BLaER1 treated with 17β-estradiol and CSF1 and Interleukin-3, amounts not matched to agents 10 nM and 100 nM (cell line): Measurements from ENCODE around the gene PRRX2.

Experiments used
- H3K27ac ChIP-seq, 11 experiments: shearing (Covaris generic); formaldehyde crosslinking; 2 replicates each; pipeline ENCODE4 v1.8.1; 2022
- H3K27me3 ChIP-seq, 11 experiments: shearing (Covaris generic); formaldehyde crosslinking; 2 replicates each; pipeline ENCODE4 v1.8.1; 2022
- H3K36me3 ChIP-seq, 11 experiments: shearing (Covaris generic); formaldehyde crosslinking; 2 replicates each; pipeline ENCODE4 v1.8.1; 2022
- H3K4me1 ChIP-seq, 10 experiments: shearing (Covaris generic); formaldehyde crosslinking; 2 replicates each; pipeline ENCODE4 v1.8.1; 2022
- H3K4me2 ChIP-seq, 11 experiments: shearing (Covaris generic); formaldehyde crosslinking; 2 replicates each; pipeline ENCODE4 v1.8.1; 2022
- H3K4me3 ChIP-seq, 10 experiments: shearing (Covaris generic); formaldehyde crosslinking; 2 replicates each; pipeline ENCODE4 v1.8.1; 2022
- H3K9ac ChIP-seq, 11 experiments: shearing (Covaris generic); formaldehyde crosslinking; 2 replicates each; pipeline ENCODE4 v1.8.1; 2022
- H3K9me3 ChIP-seq, 11 experiments: shearing (Covaris generic); formaldehyde crosslinking; replicated peaks in 1 of 11; 2 replicates each; pipeline ENCODE4 v1.8.1; 2022
- H4K20me1 ChIP-seq, 11 experiments: shearing (Covaris generic); formaldehyde crosslinking; 2 replicates each; pipeline ENCODE4 v1.8.1; 2022
- Cebpa-rat ChIP-seq, 11 experiments: shearing (Covaris generic); IDR thresholded peaks; 2 replicates each; pipeline ENCODE4 v1.8.1; 2022

Gene PRRX2

GRCh38 chr9:129695870-129696269 is 30.4 kb downstream of the PRRX2 start:
- Histone ChIP-seq H3K9me3 (peaks cover 0 to 5% (median 0%) of the 10 kb centered on the region in 11 experiments; a peak in 1 of 22 replicates), H3K27ac (no peak overlapping the region), H3K9ac (no peak overlapping the region), H3K4me2 (no peak overlapping the region), H4K20me1 (peaks cover 0 to 13% (median 0%) of the 10 kb centered on the region in 11 experiments; a peak in 4 of 22 replicates), H3K27me3 (peaks cover 59 to 71% (median 67%) of the 10 kb centered on the region in 11 experiments), H3K4me3 (no peak overlapping the region), H3K36me3 (no peaks in the 10 kb centered on the region), H3K4me1 (peaks cover 0 to 13% (median 7%) of the 10 kb centered on the region in 10 experiments; a peak in 13 of 20 replicates)
- no peak for TF ChIP-seq Cebpa-rat (IDR thresholded peaks at IDR 0.05)

- H4K20me1 ChIP-seq, result peaks cover 0 to 13% (median 0%) of the 10 kb centered on the region in 11 experiments; a peak in 4 of 22 replicates
- peaks cover 0 to 20% (median 7%) of the 10 kb centered on the region in 10 experiments; a peak in 13 of 20 replicates for H3K4me1 ChIP-seq
- no peaks in the 10 kb centered on the region for H3K36me3 ChIP-seq
- TF ChIP-seq Cebpa-rat (IDR thresholded peaks at IDR 0.05), result no peak
- peak overlapping the region in 4 of 10 experiments; percentile 9 to 44 (median 37); a peak in 6 of 20 replicates for H3K4me3 ChIP-seq
- no peak overlapping the region for H3K27ac ChIP-seq
- peaks cover 0 to 5% (median 0%) of the 10 kb centered on the region in 11 experiments; a peak in 1 of 22 replicates for H3K9me3 ChIP-seq
- peaks cover 59 to 71% (median 67%) of the 10 kb centered on the region in 11 experiments for H3K27me3 ChIP-seq
- H3K9ac ChIP-seq, result peak overlapping the region in 1 of 11 experiments; percentile 25; a peak in 1 of 22 replicates
- H3K4me2 ChIP-seq, result peak overlapping the region in 8 of 11 experiments; percentile 12 to 74 (median 51); a peak in 13 of 22 replicates
Measured at GRCh38 chr9:129696944-129697655, 31.7 kb downstream of the PRRX2 start.

GRCh38 chr9:129697656-129698253 is 32.3 kb downstream of the PRRX2 start:
- H3K36me3 ChIP-seq, result no peaks in the 10 kb centered on the region
- H3K9me3 ChIP-seq, result 0 out of 22 replicates have a peak, but pooled peaks cover 0 to 1% (median 0%) of the 10 kb centered on the region in 11 experiments
- H3K27ac ChIP-seq, result no peak overlapping the region
- peaks cover 0 to 27% (median 9%) of the 10 kb centered on the region in 10 experiments; a peak in 14 of 20 replicates for H3K4me1 ChIP-seq
- peak overlapping the region in 4 of 10 experiments; percentile 9 to 44 (median 37); a peak in 5 of 20 replicates for H3K4me3 ChIP-seq
- peaks cover 59 to 71% (median 67%) of the 10 kb centered on the region in 11 experiments for H3K27me3 ChIP-seq
- TF ChIP-seq Cebpa-rat (IDR thresholded peaks at IDR 0.05), result no peak
- peak overlapping the region in 1 of 11 experiments; percentile 25; a peak in 1 of 22 replicates for H3K9ac ChIP-seq
- peaks cover 0 to 13% (median 0%) of the 10 kb centered on the region in 11 experiments; a peak in 4 of 22 replicates for H4K20me1 ChIP-seq
- H3K4me2 ChIP-seq, result peak overlapping the region in 8 of 11 experiments; percentile 12 to 74 (median 51); a peak in 13 of 22 replicates

- Histone ChIP-seq H3K4me1 (peaks cover 0 to 32% (median 11%) of the 10 kb centered on the region in 10 experiments; a peak in 14 of 20 replicates), H3K36me3 (no peaks in the 10 kb centered on the region), H3K9me3 (no peaks in the 10 kb centered on the region), H3K27ac (no peak overlapping the region), H3K27me3 (peaks cover 59 to 71% (median 67%) of the 10 kb centered on the region in 11 experiments), H4K20me1 (peaks cover 0 to 13% (median 0%) of the 10 kb centered on the region in 11 experiments; a peak in 4 of 22 replicates), H3K4me3 (no peak overlapping the region), H3K4me2 (no peak overlapping the region), H3K9ac (no peak overlapping the region)
- TF ChIP-seq Cebpa-rat (IDR thresholded peaks at IDR 0.05), result no peak
Measured at GRCh38 chr9:129698254-129698757, 32.9 kb downstream of the PRRX2 start.

- Histone ChIP-seq H3K9me3 (no peaks in the 10 kb centered on the region), H3K4me2 (no peak overlapping the region), H3K27me3 (peaks cover 36 to 50% (median 43%) of the 10 kb centered on the region in 11 experiments), H3K4me3 (no peak overlapping the region), H3K9ac (no peak overlapping the region), H3K36me3 (no peaks in the 10 kb centered on the region), H3K27ac (no peak overlapping the region), H4K20me1 (peaks cover 0 to 13% (median 0%) of the 10 kb centered on the region in 11 experiments; a peak in 3 of 22 replicates), H3K4me1 (peaks cover 0 to 28% (median 11%) of the 10 kb centered on the region in 10 experiments; a peak in 11 of 20 replicates)
- TF ChIP-seq Cebpa-rat (IDR thresholded peaks at IDR 0.05), result no peak
Measured at GRCh38 chr9:129701054-129701453, 35.6 kb downstream of the PRRX2 start.

GRCh38 chr9:129701549-129701948 is 36.1 kb downstream of the PRRX2 start:
- peaks cover 0 to 12% (median 0%) of the 10 kb centered on the region in 11 experiments; a peak in 2 of 22 replicates for H4K20me1 ChIP-seq
- H3K36me3 ChIP-seq, result no peaks in the 10 kb centered on the region
- no peak overlapping the region for H3K9ac ChIP-seq

GRCh38 chr9:129702589-129703520 is 37.4 kb downstream of the PRRX2 start:
- Histone ChIP-seq H3K4me1 (peaks cover 0 to 22% (median 8%) of the 10 kb centered on the region in 10 experiments; a peak in 12 of 20 replicates), H3K4me2 (peak overlapping the region in 6 of 11 experiments; percentile 14 to 52 (median 35); a peak in 10 of 22 replicates), H3K4me3 (no peak overlapping the region), H4K20me1 (no peaks in the 10 kb centered on the region; a peak in 1 of 22 replicates), H3K27me3 (peaks cover 18 to 32% (median 25%) of the 10 kb centered on the region in 11 experiments), H3K27ac (no peak overlapping the region), H3K9me3 (no peaks in the 10 kb centered on the region), H3K36me3 (no peaks in the 10 kb centered on the region), H3K9ac (no peak overlapping the region)
- no peak for TF ChIP-seq Cebpa-rat (IDR thresholded peaks at IDR 0.05)

More at GRCh38 chr9:129701549-129701948, 36.1 kb downstream of the PRRX2 start:
- Histone ChIP-seq H3K4me2 (no peak overlapping the region), H3K27ac (no peak overlapping the region), H3K27me3 (peaks cover 32 to 45% (median 38%) of the 10 kb centered on the region in 11 experiments), H3K4me3 (no peak overlapping the region), H3K9me3 (no peaks in the 10 kb centered on the region), H3K4me1 (peaks cover 0 to 28% (median 11%) of the 10 kb centered on the region in 10 experiments; a peak in 11 of 20 replicates)
- no peak for TF ChIP-seq Cebpa-rat (IDR thresholded peaks at IDR 0.05)
